ENCODE data around the gene HLA-DMA. TPM values are rescaled to one million over a fixed set of nuclear protein-coding genes. Genes with fewer than 3 reads are reported as not detected.

HLA-DMA gene
- total and polyA plus RNA-seq, 2 of the 13 experiments (the other 11 are each of a cell fraction or from before 2014, with no cell fraction given) = 0.70 to 0.71 TPM

- TF ChIP-seq DPF2 (CRISPR knock-in tag; IDR thresholded peaks at IDR 0.05; ENCODE audit: borderline replicate concordance, low read depth) = peak; percentile 47; the same call in 1 of the 2 replicates
- TF ChIP-seq MXI1 (IDR thresholded peaks at IDR 0.05; ENCODE audit: borderline replicate concordance, low read depth, low read length) = peak; percentile 63; the same call in 1 of the 3 replicates
- TF ChIP-seq RFX5 (IDR thresholded peaks at IDR 0.05; ENCODE audit: low read depth, low read length) = peak; percentile 59
- TF ChIP-seq ZNF841 (CRISPR knock-in tag; IDR thresholded peaks at IDR 0.05; ENCODE audit: borderline replicate concordance) = 0 out of 2 replicates have a peak, but pooled peaks have one; percentile 44
- no peak for TF ChIP-seq ATM (IDR thresholded peaks at IDR 0.05; ENCODE audit: borderline replicate concordance)
- TF ChIP-seq MAX (IDR thresholded peaks at IDR 0.05) = no peak
- peak; percentile 77; the same call in 1 of the 2 replicates for TF ChIP-seq TGIF2 (CRISPR knock-in tag; IDR thresholded peaks at IDR 0.05)
- TF ChIP-seq ZNF879 (CRISPR knock-in tag; IDR thresholded peaks at IDR 0.05) = peak; percentile 99
- no peak; the same call in none of the 2 replicates for TF ChIP-seq SIX4 (CRISPR knock-in tag; IDR thresholded peaks at IDR 0.05)
- TF ChIP-seq EZH2 (conservative IDR thresholded peaks at IDR 0.05; ENCODE audit: low read depth, low read length) = no peak
- peak; percentile 97; the same call in 1 of the 2 replicates for TF ChIP-seq NFKB2 (CRISPR knock-in tag; IDR thresholded peaks at IDR 0.05; ENCODE audit: borderline replicate concordance)
- peak; percentile 75; the same call in 1 of the 2 replicates for TF ChIP-seq ZNF468 (CRISPR knock-in tag; IDR thresholded peaks at IDR 0.05)
- no peak for TF ChIP-seq CHD4 (IDR thresholded peaks at IDR 0.05; ENCODE audit: borderline replicate concordance, low read length)
- TF ChIP-seq ZBTB43 (CRISPR knock-in tag; conservative IDR thresholded peaks at IDR 0.05) = peak; percentile 69
- TF ChIP-seq MBD4 (IDR thresholded peaks at IDR 0.05; ENCODE audit: borderline replicate concordance, low read length) = no peak
- TF ChIP-seq ZNF20 (CRISPR knock-in tag; IDR thresholded peaks at IDR 0.05) = no peak
- 0 out of 2 replicates have a peak, but pooled peaks have one; percentile 93 for TF ChIP-seq ZNF224 (CRISPR knock-in tag; IDR thresholded peaks at IDR 0.05)
- TF ChIP-seq ZBTB7B (CRISPR knock-in tag; IDR thresholded peaks at IDR 0.05) = peak; percentile 90
- peak; percentile 94 for TF ChIP-seq ARID2 (CRISPR knock-in tag; IDR thresholded peaks at IDR 0.05; ENCODE audit: borderline replicate concordance)
- TF ChIP-seq ZNF337 (CRISPR knock-in tag; IDR thresholded peaks at IDR 0.05; ENCODE audit: borderline replicate concordance, low read depth) = no peak
- no peak for TF ChIP-seq GRHL1 (CRISPR knock-in tag; conservative IDR thresholded peaks at IDR 0.05)
- TF ChIP-seq HOMEZ (CRISPR knock-in tag; IDR thresholded peaks at IDR 0.05; ENCODE audit: low read depth) = no peak
- TF ChIP-seq SPEN (CRISPR knock-in tag; IDR thresholded peaks at IDR 0.05; ENCODE audit: low read depth) = peak; percentile 95
- TF ChIP-seq ZNF510 (CRISPR knock-in tag; IDR thresholded peaks at IDR 0.05; ENCODE audit: low read depth) = peak; percentile 73; the same call in 1 of the 2 replicates
- peak; percentile 41; the same call in 1 of the 2 replicates for TF ChIP-seq HCFC1 (IDR thresholded peaks at IDR 0.05; ENCODE audit: low read depth, low read length)
- TF ChIP-seq XRCC5 (optimal IDR thresholded peaks at IDR 0.05; ENCODE audit: low read length) = peak; percentile 80
- no peak; the same call in 1 of the 2 replicates for TF ChIP-seq ZKSCAN1 (IDR thresholded peaks at IDR 0.05; ENCODE audit: low read length)
These were observed 15.4 kb upstream of the HLA-DMA start, which contains the start of gene BRD2 (continued) for GRCh38 chr6:32968093-32968866.
